Measurements from ENCODE around the gene PPP1R37. TPM values are rescaled to one million over a fixed set of nuclear protein-coding genes. Genes with fewer than 3 reads are reported as not detected.

PPP1R37 gene
- total and polyA plus RNA-seq, 2 of the 8 experiments (the other 6 are each of a cell fraction or from before 2014, with no cell fraction given), result 14.6 to 25.7 TPM

- TF ChIP-seq CHD7 (IDR thresholded peaks at IDR 0.05; ENCODE audit: insufficient replicate concordance, low read length), result no peak
- TF ChIP-seq SP4 (IDR thresholded peaks at IDR 0.05; ENCODE audit: low read length), result no peak
- TF ChIP-seq TAF1 (IDR thresholded peaks at IDR 0.05; ENCODE audit: low read depth, low read length), result no peak
- TF ChIP-seq TBP (IDR thresholded peaks at IDR 0.05; ENCODE audit: low read depth, low read length), result no peak
- TF ChIP-seq SIN3A (conservative IDR thresholded peaks at IDR 0.05 in 1 of 2, IDR thresholded peaks at IDR 0.05 in 1 of 2; ENCODE audit: low read depth in 1 of 2, low read length in 2 of 2), result no peak
- no peak for TF ChIP-seq BRCA1 (IDR thresholded peaks at IDR 0.05; ENCODE audit: low read depth, low read length)
- TF ChIP-seq POLR2AphosphoS5 (IDR thresholded peaks at IDR 0.05; ENCODE audit: low read depth, low read length), result no peak; the same call in 1 of the 2 replicates
These were observed 5.8 kb downstream of the PPP1R37 start (continued) for GRCh38 chr19:45098521-45099466.
